ENCODE results near the gene DOP1A.

Gene DOP1A

DNA sequence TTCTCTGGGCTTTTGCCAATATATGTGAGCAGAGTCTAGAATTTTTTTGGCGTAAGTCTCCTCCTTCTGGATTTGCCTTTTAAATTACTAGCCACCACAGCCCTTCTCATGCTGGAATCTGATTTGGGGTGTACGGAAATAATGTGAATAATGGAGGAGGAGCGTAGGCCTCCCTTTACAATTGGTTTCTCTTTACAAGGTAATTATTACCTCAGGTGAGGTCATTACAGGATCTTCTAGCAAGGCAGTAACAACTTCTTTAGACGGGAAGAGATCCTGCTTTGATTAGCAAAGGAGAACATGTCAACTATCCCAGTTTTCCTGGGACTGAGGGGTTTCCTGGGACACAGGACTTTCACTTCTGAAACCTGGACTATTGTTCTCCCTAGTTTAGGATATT, 134.6 kb downstream of the DOP1A start:
- DNase-seq, result no peak

DNA sequence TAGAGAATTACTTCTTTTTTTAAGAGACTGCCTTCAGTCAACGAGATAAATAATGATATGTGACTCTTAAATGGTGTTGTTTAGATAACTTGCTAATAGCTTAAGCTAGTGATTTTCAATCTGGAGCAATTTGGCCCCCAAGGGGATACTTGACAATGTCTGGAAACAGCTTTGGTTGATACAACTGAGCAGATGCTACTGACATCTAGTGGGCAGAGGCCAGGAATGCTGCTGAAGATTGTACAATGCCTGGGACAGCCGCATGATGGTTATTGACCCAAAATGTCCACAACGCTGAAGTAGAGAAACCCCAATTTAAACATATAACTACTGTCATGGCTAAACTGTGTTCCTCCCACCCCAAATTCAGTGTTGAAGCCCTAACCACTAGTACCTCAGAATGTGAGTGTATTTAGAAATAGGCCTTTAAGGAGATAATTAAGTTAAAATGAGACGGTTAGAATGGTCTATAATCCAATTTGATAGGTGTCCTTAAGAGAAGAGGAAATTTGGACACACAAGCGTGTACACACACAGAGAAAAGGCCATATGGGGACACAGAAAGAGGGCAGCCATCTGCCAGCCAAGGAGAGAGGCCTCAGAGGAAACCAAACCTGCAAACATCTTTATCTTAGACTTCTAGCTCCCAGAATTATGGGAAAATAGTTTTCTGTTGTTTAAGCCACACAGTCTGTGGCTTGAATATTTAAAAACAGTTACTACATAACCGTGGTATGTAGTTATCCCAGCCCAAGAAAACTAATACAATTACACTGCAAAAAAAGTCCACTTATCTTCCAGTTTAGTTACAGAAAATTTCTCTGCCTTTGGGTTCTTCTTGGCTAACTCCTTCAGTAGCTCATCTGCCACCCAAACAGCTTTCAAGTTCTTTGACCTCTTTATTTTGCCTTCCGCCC, 147.9 kb downstream of the DOP1A start:
- DNase-seq, result peak; percentile 29

DNA sequence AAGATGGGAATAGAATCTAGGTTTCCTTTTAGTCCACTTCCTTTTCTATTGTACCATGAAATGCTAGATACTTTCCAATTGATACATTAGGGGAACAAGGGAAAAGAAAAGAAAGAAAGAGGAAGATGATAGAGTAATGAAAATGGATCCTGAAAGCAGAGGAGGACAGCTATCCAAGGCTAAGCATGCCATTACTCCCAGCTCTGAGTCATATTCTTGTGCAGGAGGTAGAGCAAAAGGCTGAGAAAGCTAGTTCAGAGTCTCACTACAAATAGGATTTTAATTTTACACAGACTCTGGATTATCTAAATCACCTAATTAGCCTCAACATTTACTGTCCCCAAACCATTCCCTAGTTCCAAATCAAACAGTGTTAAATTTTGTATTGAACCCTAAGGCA, 149.3 kb downstream of the DOP1A start:
- DNase-seq, result no peak

Data from stimulated activated CD4-positive, alpha-beta T cell treated with anti-CD3 and anti-CD28 coated beads, Interleukin-12 subunit alpha, Interleukin-12 subunit beta, amount 100 ng/mL, for 4 hours (primary cell).